GM19035 (cell line): ENCODE data around the gene FAM124A.

Source experiments
- ATAC-seq: cut with Tn5 transposase; IDR thresholded peaks from one replicate; pipeline ENCODE4 v1.9.1; 2021; ENCODE audit not compliant: unreplicated experiment

Gene FAM124A

GRCh38 chr13:51218626-51219025 lies 3.6 kb upstream of the FAM124A start:
- ATAC-seq: no peak

GRCh38 chr13:51220706-51221105 lies 1.5 kb upstream of the FAM124A start:
- ATAC-seq: no peak

GRCh38 chr13:51221108-51221507 lies 1.1 kb upstream of the FAM124A start:
- ATAC-seq: no peak

GRCh38 chr13:51221674-51222036 lies 543 bp upstream of the FAM124A start:
- no peak for ATAC-seq

GRCh38 chr13:51222686-51223559 lies 725 bp downstream of the FAM124A start:
- no peak for ATAC-seq

GRCh38 chr13:51223560-51224270 lies 1.5 kb downstream of the FAM124A start:
- no peak for ATAC-seq

- no peak for ATAC-seq
Observed at GRCh38 chr13:51225029-51225428, 2.8 kb downstream of the FAM124A start.

- ATAC-seq: no peak
Observed at GRCh38 chr13:51227404-51227803, 5.2 kb downstream of the FAM124A start.

- no peak for ATAC-seq
Observed at GRCh38 chr13:51229101-51229719, 7.0 kb downstream of the FAM124A start.

GRCh38 chr13:51229731-51230130 lies 7.5 kb downstream of the FAM124A start:
- ATAC-seq: no peak

GRCh38 chr13:51230477-51231105 lies 8.4 kb downstream of the FAM124A start:
- ATAC-seq: no peak

- no peak for ATAC-seq
Observed at GRCh38 chr13:51231456-51231855, 9.3 kb downstream of the FAM124A start.

GRCh38 chr13:51232328-51232727 lies 10.1 kb downstream of the FAM124A start:
- no peak for ATAC-seq

GRCh38 chr13:51233117-51233826 lies 11.1 kb downstream of the FAM124A start:
- no peak for ATAC-seq

GRCh38 chr13:51234676-51235075 lies 12.5 kb downstream of the FAM124A start:
- ATAC-seq: no peak

GRCh38 chr13:51235186-51235585 lies 13.0 kb downstream of the FAM124A start:
- ATAC-seq: no peak

GRCh38 chr13:51235756-51236490 lies 13.7 kb downstream of the FAM124A start:
- ATAC-seq: no peak

- ATAC-seq: no peak
Observed at GRCh38 chr13:51236491-51236792, 14.2 kb downstream of the FAM124A start.

- no peak for ATAC-seq
Observed at GRCh38 chr13:51237386-51237785, 15.2 kb downstream of the FAM124A start.

GRCh38 chr13:51237887-51238286 lies 15.7 kb downstream of the FAM124A start:
- no peak for ATAC-seq
